KMS-11 (cell line): ENCODE data around the gene TOMM40.

Source experiments
- H2AFZ ChIP-seq: fragments of 200-600 bp; sonication (generic); 2 replicates; pipeline ENCODE4 v1.6.1; 2016; ENCODE audit warnings: antibody characterized with exemption, mixed run types, low read depth
- H3K27ac ChIP-seq: fragments of 200-600 bp; sonication (generic); 2 replicates; pipeline ENCODE4 v1.6.1; 2016; ENCODE audit warnings: mild to moderate bottlenecking, mixed run types
- H3K27me3 ChIP-seq: fragments of 200-600 bp; sonication (generic); 2 replicates; pipeline ENCODE4 v1.6.1; 2017; ENCODE audit warnings: mild to moderate bottlenecking, low read depth, mixed run types, moderate library complexity; ENCODE audit not compliant: insufficient read depth
- H3K36me3 ChIP-seq: fragments of 200-600 bp; sonication (generic); 2 replicates; pipeline ENCODE4 v1.6.1; 2017; ENCODE audit warnings: mild to moderate bottlenecking, mixed run types; ENCODE audit not compliant: insufficient read depth
- H3K4me1 ChIP-seq: fragments of 200-600 bp; sonication (generic); 2 replicates; pipeline ENCODE4 v1.6.1; 2016; ENCODE audit warnings: mild to moderate bottlenecking, low read depth, mixed run types; ENCODE audit not compliant: poor library complexity, severe bottlenecking
- H3K4me2 ChIP-seq: fragments of 200-600 bp; sonication (generic); 2 replicates; pipeline ENCODE4 v1.7.0; 2016; ENCODE audit warnings: mild to moderate bottlenecking, mixed run types
- H3K4me3 ChIP-seq: fragments of 200-600 bp; sonication (generic); IDR thresholded peaks from 2 replicates; pipeline ENCODE4 v1.6.1; 2017; ENCODE audit warnings: low read depth, low read length, mixed read lengths; ENCODE audit not compliant: insufficient read depth
- H3K79me2 ChIP-seq: fragments of 200-600 bp; sonication (generic); 2 replicates; pipeline ENCODE4 v1.6.1; 2016; ENCODE audit warnings: low read depth, mixed run types; ENCODE audit not compliant: insufficient read depth
- H3K9ac ChIP-seq: fragments of 200-600 bp; sonication (generic); 2 replicates; pipeline ENCODE4 v1.6.1; 2016; ENCODE audit warnings: mild to moderate bottlenecking, mixed run types
- H4K20me1 ChIP-seq: fragments of 200-600 bp; sonication (generic); 2 replicates; pipeline ENCODE4 v1.6.1; 2016; ENCODE audit warnings: mild to moderate bottlenecking, mixed run types; ENCODE audit not compliant: insufficient read depth
- CTCF ChIP-seq: fragments of 200-600 bp; sonication (generic); conservative IDR thresholded peaks from 2 replicates; pipeline ENCODE4 v1.6.1; 2017; ENCODE audit warnings: low read depth, mild to moderate bottlenecking, antibody characterized with exemption, low read length, moderate library complexity, mixed read lengths

The TOMM40 gene

GRCh38 chr19:44875666-44876451 is 15.2 kb upstream of the TOMM40 start:
- Histone ChIP-seq H3K79me2 (no peaks in the 10 kb centered on the region), H4K20me1 (no peaks in the 10 kb centered on the region), H2AFZ (no peak overlapping the region), H3K4me2 (no peak overlapping the region), H3K4me1 (peaks cover 7% of the 10 kb centered on the region), H3K4me3 (no peak overlapping the region), H3K9ac (no peak overlapping the region), H3K36me3 (no peaks in the 10 kb centered on the region), H3K27me3 (no peaks in the 10 kb centered on the region), H3K27ac (no peak overlapping the region)
- no peak for TF ChIP-seq CTCF

GRCh38 chr19:44876930-44877535 is 14.0 kb upstream of the TOMM40 start:
- Histone ChIP-seq H4K20me1 (no peaks in the 10 kb centered on the region), H3K36me3 (no peaks in the 10 kb centered on the region), H3K9ac (no peak overlapping the region), H3K27me3 (no peaks in the 10 kb centered on the region; the same call in 1 of the 2 replicates), H3K4me2 (no peak overlapping the region), H3K79me2 (no peaks in the 10 kb centered on the region), H3K27ac (no peak overlapping the region), H2AFZ (no peak overlapping the region), H3K4me1 (peaks cover 7% of the 10 kb centered on the region), H3K4me3 (no peak overlapping the region)
- TF ChIP-seq CTCF: no peak

- Histone ChIP-seq H3K27ac (no peak overlapping the region), H3K4me1 (peaks cover 7% of the 10 kb centered on the region), H3K27me3 (no peaks in the 10 kb centered on the region; the same call in 1 of the 2 replicates), H3K9ac (no peak overlapping the region), H4K20me1 (no peaks in the 10 kb centered on the region), H3K4me3 (no peak overlapping the region), H3K79me2 (no peaks in the 10 kb centered on the region), H3K4me2 (no peak overlapping the region), H3K36me3 (no peaks in the 10 kb centered on the region), H2AFZ (no peak overlapping the region)
- TF ChIP-seq CTCF: no peak
Observed at GRCh38 chr19:44878120-44878865, 12.8 kb upstream of the TOMM40 start.

GRCh38 chr19:44879309-44880065 is 11.6 kb upstream of the TOMM40 start:
- Histone ChIP-seq H3K27ac (no peak overlapping the region), H2AFZ (no peak overlapping the region), H3K4me1 (peaks cover 7% of the 10 kb centered on the region), H3K4me3 (no peak overlapping the region), H3K4me2 (no peak overlapping the region), H3K36me3 (no peaks in the 10 kb centered on the region), H3K27me3 (no peaks in the 10 kb centered on the region; the same call in 1 of the 2 replicates), H3K79me2 (no peaks in the 10 kb centered on the region), H4K20me1 (no peaks in the 10 kb centered on the region), H3K9ac (no peak overlapping the region)
- no peak for TF ChIP-seq CTCF
